GM04503 (cell line): ENCODE data around the gene CCDC3.

Source experiments
- DNase-seq: peaks from one replicate; pipeline ENCODE4 v3.0.0-alpha.2; 2012; ENCODE audit warnings: low read depth

CCDC3 gene

DNA sequence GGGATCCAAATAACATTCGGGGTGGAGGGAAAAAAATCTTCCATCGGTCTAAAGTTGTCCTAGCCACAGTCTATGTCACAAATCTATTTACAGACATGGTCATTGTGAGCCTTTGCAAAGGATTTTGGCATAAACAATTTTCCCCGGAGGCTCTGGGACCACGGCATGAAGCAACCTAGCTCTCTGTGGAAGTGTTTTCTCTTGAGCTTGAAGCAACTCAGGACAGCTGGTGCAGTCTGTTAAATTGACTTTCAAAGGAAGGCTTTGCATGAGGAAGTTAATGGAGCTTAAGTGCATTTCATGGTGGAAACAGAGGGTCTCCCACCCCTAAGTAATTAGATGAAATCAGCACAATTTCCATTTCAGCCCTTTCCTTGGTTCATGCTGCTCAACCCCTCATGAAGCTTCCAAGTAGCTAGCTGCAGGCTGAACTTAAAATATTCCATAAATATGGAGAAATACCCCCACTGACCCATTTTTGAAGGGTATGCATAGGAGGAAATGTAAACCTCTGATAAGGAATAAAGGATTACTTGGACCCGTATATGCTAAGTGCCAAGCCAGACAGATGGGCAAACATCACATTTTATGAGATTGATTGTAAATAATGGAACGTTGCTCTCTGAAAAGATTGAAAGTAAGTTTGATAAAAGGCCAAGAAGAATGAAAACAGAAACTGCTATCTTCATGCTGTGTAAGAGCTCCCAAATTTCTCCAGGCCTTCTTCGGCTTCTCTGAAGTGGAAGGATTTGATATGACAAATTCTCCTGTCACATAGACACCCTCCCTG lies 39.9 kb downstream of the CCDC3 start:
- no peak for DNase-seq

GRCh38 chr10:12960941-12961340 lies 40.6 kb downstream of the CCDC3 start:
- no peak for DNase-seq

GRCh38 chr10:12960334-12960898 lies 41.1 kb downstream of the CCDC3 start:
- DNase-seq = no peak

DNA sequence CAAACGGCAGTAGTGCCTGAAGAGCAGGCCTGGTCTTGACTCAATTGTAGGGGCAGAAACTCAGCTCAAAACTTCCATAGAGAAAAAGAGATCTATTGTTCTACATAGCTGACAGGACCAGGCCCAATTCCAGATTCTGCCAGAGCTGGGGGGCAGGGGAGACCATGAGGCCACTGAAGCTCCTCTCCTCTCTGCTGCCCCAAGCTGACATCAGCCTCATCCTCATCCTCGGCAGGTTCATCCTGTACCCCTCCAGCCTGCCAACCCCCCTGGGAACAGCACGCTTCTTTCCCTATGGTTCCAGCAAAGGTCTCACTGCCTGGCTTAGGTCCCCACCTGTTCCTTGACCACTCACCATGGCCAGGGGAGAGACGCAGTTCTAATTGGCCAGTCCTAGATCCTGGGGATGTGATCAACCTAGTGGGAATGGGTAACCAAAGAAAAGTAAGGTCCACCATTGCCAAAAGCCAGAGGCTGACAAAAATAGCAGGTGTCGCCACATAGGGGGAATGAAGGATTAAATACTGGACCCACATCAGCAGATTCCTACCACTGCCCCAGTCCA lies 42.9 kb downstream of the CCDC3 start:
- no peak for DNase-seq

DNA sequence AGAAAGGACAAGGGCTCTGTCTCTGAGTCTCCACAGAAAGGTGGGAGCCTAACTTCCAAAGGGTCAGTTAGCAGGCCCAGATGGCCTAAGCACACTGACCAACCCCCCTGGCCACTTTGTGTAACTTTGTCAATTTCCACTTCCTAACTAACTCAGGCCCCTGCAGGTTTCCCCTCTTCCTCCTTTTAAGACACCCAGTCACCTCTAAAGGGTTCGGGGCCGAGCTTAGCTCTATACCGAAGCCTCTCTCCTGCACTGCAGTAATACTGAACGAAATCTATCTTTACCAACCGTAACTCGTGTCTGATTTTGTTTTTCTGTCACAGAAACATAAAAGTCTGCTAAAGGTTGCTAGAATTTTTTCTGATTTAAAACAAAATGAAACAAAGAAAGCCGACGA lies 44.4 kb downstream of the CCDC3 start:
- DNase-seq = no peak

- no peak for DNase-seq
Observed at GRCh38 chr10:12954866-12955265, 46.6 kb downstream of the CCDC3 start.

GRCh38 chr10:12950583-12951128 lies 50.9 kb downstream of the CCDC3 start:
- DNase-seq = no peak

GRCh38 chr10:12949248-12949647 lies 52.3 kb downstream of the CCDC3 start:
- DNase-seq = no peak

DNA sequence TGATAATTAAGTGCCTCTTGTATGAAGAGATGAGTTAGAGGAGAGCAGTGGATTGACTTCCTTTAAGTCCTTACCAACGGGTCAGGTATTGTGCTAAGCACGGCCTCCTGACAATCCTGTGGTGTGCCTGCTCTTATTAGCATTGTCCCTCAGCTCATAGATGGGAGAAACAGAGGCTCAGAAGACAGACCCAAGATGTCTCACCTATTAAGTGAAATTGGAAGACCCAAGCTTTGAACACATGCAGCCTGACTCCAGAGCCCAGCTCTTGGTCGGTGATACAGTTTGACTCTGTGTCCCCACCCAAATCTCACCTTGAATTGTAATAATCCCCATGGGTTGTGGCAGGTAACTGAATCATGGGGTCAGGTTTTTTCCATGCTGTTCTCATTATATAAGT lies 53.8 kb downstream of the CCDC3 start:
- no peak for DNase-seq

DNA sequence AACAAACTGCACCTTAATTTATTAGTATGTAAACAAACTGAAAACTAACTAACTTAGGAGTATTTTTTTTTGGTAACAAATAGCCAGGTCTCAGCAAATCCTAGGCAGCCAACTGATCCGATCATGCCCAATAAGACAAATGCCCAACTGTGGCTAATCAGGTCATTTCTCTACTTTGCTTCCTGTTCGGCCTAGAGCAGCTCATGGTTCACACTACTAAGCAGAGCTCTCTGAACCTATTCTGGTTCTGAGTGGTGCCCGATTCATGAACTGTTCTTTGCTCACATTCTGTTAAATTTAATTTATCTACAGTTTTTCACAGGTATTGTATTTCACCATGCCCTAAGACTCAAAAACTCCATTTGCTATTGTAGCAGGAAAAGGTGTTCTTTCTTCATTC lies 55.1 kb downstream of the CCDC3 start:
- DNase-seq = no peak

DNA sequence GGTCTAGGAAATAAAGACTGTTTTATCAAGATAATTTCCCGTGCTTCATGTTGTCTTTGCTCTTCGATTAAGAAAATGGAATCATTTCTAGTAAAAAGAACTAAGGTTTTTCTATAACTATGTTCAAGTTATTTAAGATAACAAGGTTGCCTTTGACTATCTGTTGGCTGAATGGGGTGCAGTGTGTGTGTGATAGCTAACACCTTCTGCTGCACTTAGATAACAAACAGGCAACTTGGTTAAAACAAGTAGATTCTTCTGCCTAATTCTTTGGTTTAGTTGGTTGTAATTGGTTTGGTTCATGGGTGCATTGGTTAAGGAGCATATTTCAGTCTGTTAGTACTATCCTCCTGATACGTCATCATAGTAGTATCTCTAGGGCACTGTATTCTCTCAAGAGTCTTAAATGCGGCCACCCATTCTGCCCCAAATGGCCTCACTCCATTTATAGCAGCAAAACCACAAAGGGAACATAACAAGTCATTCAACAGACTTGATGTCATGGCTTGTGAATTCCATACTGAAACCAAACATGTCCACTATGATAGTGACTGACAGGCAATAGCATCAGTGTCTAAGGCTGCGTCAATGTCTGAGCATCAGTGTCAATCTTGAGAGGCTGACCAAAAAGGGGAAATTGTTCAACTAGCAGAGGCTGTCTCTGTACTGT lies 55.7 kb downstream of the CCDC3 start:
- no peak for DNase-seq

- no peak for DNase-seq
Observed at GRCh38 chr10:12944931-12945330, 56.6 kb downstream of the CCDC3 start.

GRCh38 chr10:12943425-12943824 lies 58.1 kb downstream of the CCDC3 start:
- no peak for DNase-seq

DNA sequence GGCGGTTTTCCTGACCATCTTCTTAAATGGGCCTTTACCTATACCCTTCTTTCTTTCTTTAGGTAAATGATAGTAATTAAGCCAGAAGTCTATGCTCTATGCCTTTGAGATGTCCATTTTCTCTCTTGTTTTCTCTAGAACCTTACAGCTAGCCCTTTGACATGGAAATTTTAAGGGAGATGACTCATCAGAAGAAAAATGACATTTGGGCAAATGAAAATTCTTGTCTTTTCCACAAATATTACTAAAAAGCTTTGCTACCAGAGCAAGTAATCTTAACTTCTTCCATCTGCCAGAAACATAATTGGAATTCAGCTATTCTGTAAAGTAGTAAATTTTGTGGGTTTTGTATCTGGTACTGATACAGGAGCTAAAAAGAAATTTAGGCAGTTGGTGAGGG lies 59.5 kb downstream of the CCDC3 start:
- no peak for DNase-seq

- no peak for DNase-seq
Observed at GRCh38 chr10:12940791-12941190, 60.7 kb downstream of the CCDC3 start.

GRCh38 chr10:12938271-12938670 lies 63.2 kb downstream of the CCDC3 start:
- DNase-seq = no peak

GRCh38 chr10:12937527-12937926 lies 64.0 kb downstream of the CCDC3 start:
- no peak for DNase-seq

GRCh38 chr10:12934777-12935176 lies 66.7 kb downstream of the CCDC3 start:
- no peak for DNase-seq

DNA sequence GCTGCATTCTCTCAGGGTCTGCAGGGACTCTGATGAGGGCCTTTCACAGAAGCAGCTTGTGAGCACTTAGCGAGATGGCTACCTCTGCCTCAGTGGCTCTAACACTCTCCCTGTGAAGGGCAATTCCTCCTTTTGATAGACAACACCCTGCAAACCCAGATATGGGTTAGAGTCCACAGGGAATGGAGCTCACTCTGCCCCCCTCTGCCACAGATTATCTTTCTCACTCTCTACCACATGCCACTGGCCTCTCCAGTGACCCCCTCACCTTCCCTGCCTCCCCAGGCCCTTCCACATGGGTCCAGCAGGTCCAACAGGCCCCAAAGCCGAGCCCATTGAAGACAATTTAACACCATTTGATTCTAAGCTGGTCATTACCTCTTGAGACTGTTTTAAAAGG lies 72.1 kb downstream of the CCDC3 start:
- no peak for DNase-seq

DNA sequence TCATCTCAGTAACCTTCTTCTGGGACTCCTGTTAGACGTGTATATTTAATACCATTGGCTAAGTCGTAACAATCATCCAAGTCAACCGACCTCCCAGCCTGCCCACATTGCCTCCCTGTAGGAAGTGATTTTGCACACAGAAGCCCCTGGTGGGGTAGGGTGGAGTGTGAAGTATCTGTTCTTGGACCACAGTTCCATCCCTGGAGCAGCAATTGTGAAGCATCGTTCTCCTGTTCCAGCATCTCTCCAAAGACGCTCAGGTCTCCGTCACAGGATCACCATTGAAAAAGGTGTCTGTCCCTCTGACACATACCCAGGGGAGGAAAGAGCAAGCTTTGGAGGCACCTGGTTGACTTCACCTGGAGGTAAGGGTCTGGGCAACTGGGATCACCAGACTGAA lies 72.9 kb downstream of the CCDC3 start:
- no peak for DNase-seq

GRCh38 chr10:12927896-12928295 lies 73.6 kb downstream of the CCDC3 start:
- DNase-seq = no peak

DNA sequence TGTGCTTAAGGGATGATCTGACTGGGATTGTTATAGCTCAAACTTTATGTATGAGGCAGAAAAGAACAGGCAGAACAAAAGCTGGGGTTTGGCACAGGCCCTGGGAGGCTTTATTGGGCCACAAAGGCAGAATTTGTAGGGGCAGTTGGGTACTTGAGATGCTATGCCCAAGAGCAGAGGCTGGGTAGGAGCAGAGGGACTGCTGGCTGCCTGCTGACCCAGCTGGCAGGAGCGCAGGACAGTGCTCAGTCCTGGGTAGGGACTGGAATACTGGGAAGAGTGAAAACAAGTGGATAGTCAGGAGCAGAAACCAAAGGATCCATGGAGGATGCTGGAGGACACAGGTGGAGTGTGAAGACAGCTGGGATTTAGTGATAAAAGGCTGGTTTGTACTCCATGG lies 75.7 kb downstream of the CCDC3 start:
- DNase-seq = no peak

- no peak for DNase-seq
Observed at GRCh38 chr10:12924911-12925310, 76.6 kb downstream of the CCDC3 start.
